T-cell (primary cell): ENCODE measurements around the gene IRX4. TPM values are rescaled to one million over a fixed set of nuclear protein-coding genes. Genes with fewer than 3 reads are reported as not detected.

ENCODE experiments used
- ATAC-seq, 4 experiments: fragments of 200-7000 bp in 3 of 4; fragments of 150-1000 bp in 1 of 4; cut with Tn5 transposase; replicated peaks in 1 of 4; 1 replicate in 3 of 4; 2 replicates in 1 of 4; pipeline ENCODE4 v1.10.0; 2021; ENCODE audit warnings: moderate library complexity in 3 of 4, mild to moderate bottlenecking in 2 of 4, moderate number of reproducible peaks in 1 of 4
- CTCF ChIA-PET, 2 donors: fragments of 300-600 bp; sonication (Branson Sonifier 250); formaldehyde crosslinking; loops; one replicate each; lab custom pipeline; 2022; ENCODE audit warnings: antibody characterized with exemption in 2 of 2; lab: Charles Lee
- POLR2A ChIA-PET, 2 donors: fragments of 300-600 bp; sonication (Branson Sonifier 250); formaldehyde crosslinking; loops; one replicate each; lab custom pipeline; 2022; ENCODE audit warnings: antibody characterized with exemption in 2 of 2; lab: Charles Lee
- DNase-seq, 35 experiments: peaks; one replicate each; pipeline versions ENCODE4 v3.0.0 to v3.0.0-alpha.2; 2013 to 2023
- H3K27ac ChIP-seq: one replicate; pipeline ENCODE4 v1.5.1; 2013; ENCODE audit warnings: low read length
- H3K27me3 ChIP-seq, 2 experiments: replicated peaks in 1 of 2; 1 replicate in 1 of 2; 2 replicates in 1 of 2; pipeline versions ENCODE4 v1.6.1 to v1.7.0; 2013; ENCODE audit warnings: low read length in 1 of 2, mixed read lengths in 1 of 2; ENCODE audit not compliant: control insufficient read depth in 2 of 2, insufficient read depth in 2 of 2; ENCODE audit errors: extremely low read depth in 1 of 2
- H3K36me3 ChIP-seq, 2 donors: 1 replicate in 1 of 2; 2 replicates in 1 of 2; pipeline versions ENCODE4 v1.6.1 to v1.7.0; 2013; ENCODE audit warnings: low read length in 1 of 2; ENCODE audit not compliant: control insufficient read depth in 2 of 2, insufficient read depth in 1 of 2; ENCODE audit errors: extremely low read depth in 1 of 2
- H3K4me1 ChIP-seq, 2 experiments: 1 replicate in 1 of 2; 2 replicates in 1 of 2; pipeline versions ENCODE4 v1.6.1 to v1.7.0; 2013; ENCODE audit warnings: low read length in 2 of 2, mixed read lengths in 1 of 2; ENCODE audit not compliant: insufficient read depth in 2 of 2, control insufficient read depth in 1 of 2; ENCODE audit errors: extremely low read depth in 1 of 2
- H3K4me3 ChIP-seq, 2 donors: 1 replicate in 1 of 2; 2 replicates in 1 of 2; pipeline versions ENCODE4 v1.5.1 to v1.7.0; 2013; ENCODE audit warnings: mild to moderate bottlenecking in 2 of 2, low read length in 1 of 2, moderate library complexity in 1 of 2; ENCODE audit not compliant: control insufficient read depth in 1 of 2; ENCODE audit errors: extremely low read depth in 1 of 2
- H3K9me3 ChIP-seq: 2 replicates; pipeline ENCODE4 v1.7.0; 2013
- H3K27ac Mint-ChIP-seq, 2 donors: one replicate each; pipeline ENCODE4 v1.8.0; 2020 to 2021; ENCODE audit warnings: mild to moderate bottlenecking in 2 of 2, mixed read lengths in 2 of 2
- H3K27me3 Mint-ChIP-seq, 2 donors: one replicate each; pipeline ENCODE4 v1.8.0; 2021 to 2022; ENCODE audit warnings: mixed read lengths in 2 of 2
- H3K36me3 Mint-ChIP-seq: one replicate; pipeline ENCODE4 v1.8.0; 2021; ENCODE audit warnings: mixed read lengths
- H3K4me1 Mint-ChIP-seq, 3 donors: one replicate each; pipeline ENCODE4 v1.8.0; 2020 to 2022; ENCODE audit warnings: mixed read lengths in 3 of 3, mild to moderate bottlenecking in 1 of 3
- H3K4me3 Mint-ChIP-seq, 3 donors: one replicate each; pipeline ENCODE4 v1.8.0; 2020 to 2022; ENCODE audit warnings: mild to moderate bottlenecking in 3 of 3, mixed read lengths in 3 of 3, moderate library complexity in 3 of 3
- H3K9me3 Mint-ChIP-seq, 3 donors: one replicate each; pipeline ENCODE4 v1.8.0; 2020 to 2022; ENCODE audit warnings: mixed read lengths in 3 of 3
- WGBS: methylation state at CpG from one replicate; pipeline ENCODE4 v1.1.5; 2013; ENCODE audit warnings: missing lambda C conversion rate; ENCODE audit not compliant: insufficient coverage; 5-methylcytosine and 5-hydroxymethylcytosine counted together
- total RNA-seq, 35 experiments: library from RNA in 6 of 35; stranded (reverse) in 6 of 35; fragments of 120-200 nt in 1 of 35; gene quantifications; one replicate each; pipeline versions ENCODE4 v1.2.1 to v1.2.4 and lab custom pipeline; 2013 to 2026

IRX4 gene
- total RNA-seq, 5 donors from 2014 or later (not counting 1 experiment from before 2014, with no cell fraction given) = not detected

- peaks cover 0 to 3% of the 10 kb centered on the region in 2 experiments for H3K4me1 ChIP-seq
- no peak overlapping the region for H3K27ac ChIP-seq
- H3K4me3 ChIP-seq = no peak overlapping the region
- DNase-seq (no peak), ATAC-seq (no peak)
- Mint-ChIP-seq H3K4me1 (no peaks in the 10 kb centered on the region), H3K4me3 (no peak overlapping the region), H3K27me3 (peaks cover 0 to 5% of the 10 kb centered on the region in 2 donors), H3K9me3 (no peaks in the 10 kb centered on the region), H3K36me3 (peaks cover 6% of the 10 kb centered on the region), H3K27ac (no peak overlapping the region)
- WGBS = 35% methylated on average over 7 of the region's 14 CpGs
- POLR2A ChIA-PET = no interaction called here
- no peaks in the 10 kb centered on the region for H3K36me3 ChIP-seq
- H3K9me3 ChIP-seq = no peaks in the 10 kb centered on the region
- H3K27me3 ChIP-seq = peaks cover 0 to 31% of the 10 kb centered on the region in 2 experiments
- CTCF ChIA-PET = interaction anchor here in 1 of 2 donors (0.6 kb wide), 1 partner anchor 73 kb away, joined by 4 read pairs; no protein-coding TSS in a partner anchor
Measured at GRCh38 chr5:1831677-1832313, 50.9 kb downstream of the IRX4 start.

GRCh38 chr5:1831257-1831656 lies 51.5 kb downstream of the IRX4 start:
- no peaks in the 10 kb centered on the region for H3K9me3 Mint-ChIP-seq
- CTCF ChIA-PET = no interaction called here
- no peak overlapping the region for H3K4me3 Mint-ChIP-seq
- H3K36me3 Mint-ChIP-seq = peaks cover 6% of the 10 kb centered on the region
- no peak overlapping the region for H3K4me3 ChIP-seq
- POLR2A ChIA-PET = no interaction called here
- no peak overlapping the region for H3K27ac ChIP-seq
- peaks cover 0 to 3% of the 10 kb centered on the region in 2 experiments for H3K4me1 ChIP-seq
- WGBS = 100% methylated on average over 1 of the region's 11 CpGs
- no peak overlapping the region for H3K27ac Mint-ChIP-seq
- H3K27me3 ChIP-seq = peaks cover 0 to 25% of the 10 kb centered on the region in 2 experiments
- H3K9me3 ChIP-seq = no peaks in the 10 kb centered on the region
- ATAC-seq = no peak
- H3K36me3 ChIP-seq = no peaks in the 10 kb centered on the region
- DNase-seq = no peak
- H3K4me1 Mint-ChIP-seq = no peaks in the 10 kb centered on the region
- peaks cover 0 to 5% of the 10 kb centered on the region in 2 donors for H3K27me3 Mint-ChIP-seq

- 79% methylated on average over 15 of the region's 17 CpGs for WGBS
- Histone ChIP-seq H3K9me3 (no peaks in the 10 kb centered on the region), H3K27ac (no peak overlapping the region), H3K4me1 (peaks cover 0 to 3% of the 10 kb centered on the region in 2 experiments), H3K4me3 (no peak overlapping the region), H3K27me3 (peaks cover 0 to 24% of the 10 kb centered on the region in 2 experiments), H3K36me3 (peaks cover 0 to under 1% of the 10 kb centered on the region in 2 donors)
- CTCF ChIA-PET = no interaction called here
- peaks cover 0 to 5% of the 10 kb centered on the region in 2 donors for H3K27me3 Mint-ChIP-seq
- H3K9me3 Mint-ChIP-seq = no peaks in the 10 kb centered on the region
- no peaks in the 10 kb centered on the region for H3K4me1 Mint-ChIP-seq
- POLR2A ChIA-PET = no interaction called here
- H3K27ac Mint-ChIP-seq = no peak overlapping the region
- peaks cover 11% of the 10 kb centered on the region for H3K36me3 Mint-ChIP-seq
- DNase-seq = no peak
- no peak for ATAC-seq
- no peak overlapping the region for H3K4me3 Mint-ChIP-seq
Measured at GRCh38 chr5:1830571-1831228, 52.0 kb downstream of the IRX4 start.

GRCh38 chr5:1827886-1828397 lies 54.8 kb downstream of the IRX4 start:
- WGBS = 74% methylated on average over 20 of the region's 39 CpGs
- Histone ChIP-seq H3K27me3 (peaks cover 0 to 7% of the 10 kb centered on the region in 2 experiments), H3K36me3 (peaks cover 2 to 4% of the 10 kb centered on the region in 2 donors), H3K9me3 (no peaks in the 10 kb centered on the region), H3K4me1 (peaks cover 0 to 3% of the 10 kb centered on the region in 2 experiments), H3K4me3 (no peak overlapping the region), H3K27ac (no peak overlapping the region)
- Mint-ChIP-seq H3K4me1 (no peaks in the 10 kb centered on the region), H3K36me3 (peaks cover 19% of the 10 kb centered on the region), H3K9me3 (no peaks in the 10 kb centered on the region), H3K27ac (no peak overlapping the region), H3K27me3 (no peaks in the 10 kb centered on the region), H3K4me3 (peak overlapping the region in 2 of 3 donors; percentile 44 to 52)
- ChIA-PET CTCF (no interaction called here), POLR2A (no interaction called here)
- ATAC-seq (peak; percentile 57 to 82 (median 75)), DNase-seq (peak in 14 of 35 experiments; percentile 4 to 36 (median 12))

Other genes starting within 250 kb of the IRX4 start
- gene MRPL36, start 83.1 kb downstream of the IRX4 start, total RNA-seq = 10 to 100 TPM; 10.6 to 32.5 (median 29.8) TPM
- 10 to 100 TPM; 16.4 to 21.7 (median 18.8) TPM for gene NDUFS6, start 81.5 kb downstream of the IRX4 start, total RNA-seq